ENCODE data around the gene POGZ.

The POGZ gene

GRCh38 chr1:151425103-151425502 is 34.2 kb downstream of the POGZ start:
- Histone ChIP-seq H3K9me2 (replicated peaks; ENCODE audit: insufficient read depth, low read length) (no peaks in the 10 kb centered on the region), H2AFZ (ENCODE audit: low read length) (no peak overlapping the region), H3K4me3 (ENCODE audit: low read length) (no peak overlapping the region), H3K9ac (ENCODE audit: low read length) (no peak overlapping the region), H3K27me3 (replicated peaks; ENCODE audit: insufficient read depth, low read length) (no peaks in the 10 kb centered on the region), H3K9me3 (replicated peaks; ENCODE audit: insufficient read depth, low read length) (no peaks in the 10 kb centered on the region), H4K20me1 (ENCODE audit: insufficient read depth, low read length) (no peaks in the 10 kb centered on the region), H3K4me1 (ENCODE audit: low read length) (no peaks in the 10 kb centered on the region), H3K4me2 (ENCODE audit: low read depth, low read length) (no peak overlapping the region), H3F3A (ENCODE audit: insufficient read depth, low read length) (no peaks in the 10 kb centered on the region), H3K27ac (ENCODE audit: low read length) (no peak overlapping the region), H3K36me3 (replicated peaks; ENCODE audit: insufficient read depth, low read length) (peaks cover 7% of the 10 kb centered on the region; the same call in 1 of the 2 replicates), H3K79me2 (ENCODE audit: low read length) (0 out of 2 replicates have a peak, but pooled peaks cover 7% of the 10 kb centered on the region)
- DNase-seq = no peak
- TF ChIP-seq EZH2phosphoT487 (IDR thresholded peaks at IDR 0.05; ENCODE audit: low read length) (no peak), CTCF (IDR thresholded peaks at IDR 0.05; ENCODE audit: low read length) (no peak), EZH2 (optimal IDR thresholded peaks at IDR 0.05; ENCODE audit: low read depth, low read length) (no peak)

GRCh38 chr1:151419819-151420218 is 39.5 kb downstream of the POGZ start:
- H4K20me1 ChIP-seq (ENCODE audit: insufficient read depth, low read length) = no peaks in the 10 kb centered on the region
- H3F3A ChIP-seq (ENCODE audit: insufficient read depth, low read length) = no peaks in the 10 kb centered on the region
- TF ChIP-seq CTCF (IDR thresholded peaks at IDR 0.05; ENCODE audit: low read length) (no peak), EZH2phosphoT487 (IDR thresholded peaks at IDR 0.05; ENCODE audit: low read length) (no peak), EZH2 (optimal IDR thresholded peaks at IDR 0.05; ENCODE audit: low read depth, low read length) (no peak)
- H3K9me3 ChIP-seq (replicated peaks; ENCODE audit: insufficient read depth, low read length) = no peaks in the 10 kb centered on the region
- H3K4me1 ChIP-seq (ENCODE audit: low read length) = no peaks in the 10 kb centered on the region
- H3K9me2 ChIP-seq (replicated peaks; ENCODE audit: insufficient read depth, low read length) = no peaks in the 10 kb centered on the region
- H3K27ac ChIP-seq (ENCODE audit: low read length) = no peak overlapping the region
- no peak overlapping the region for H3K9ac ChIP-seq (ENCODE audit: low read length)
- H3K4me2 ChIP-seq (ENCODE audit: low read depth, low read length) = no peak overlapping the region
- H3K4me3 ChIP-seq (ENCODE audit: low read length) = no peak overlapping the region
- H3K36me3 ChIP-seq (replicated peaks; ENCODE audit: insufficient read depth, low read length) = peaks cover 2% of the 10 kb centered on the region; the same call in 1 of the 2 replicates
- no peak for DNase-seq
- H3K27me3 ChIP-seq (replicated peaks; ENCODE audit: insufficient read depth, low read length) = no peaks in the 10 kb centered on the region
- no peak overlapping the region for H2AFZ ChIP-seq (ENCODE audit: low read length)
- H3K79me2 ChIP-seq (ENCODE audit: low read length) = no peaks in the 10 kb centered on the region

- no peak for DNase-seq
- H3K9me3 ChIP-seq (replicated peaks; ENCODE audit: insufficient read depth, low read length) = no peaks in the 10 kb centered on the region
- no peaks in the 10 kb centered on the region for H3F3A ChIP-seq (ENCODE audit: insufficient read depth, low read length)
- H3K27ac ChIP-seq (ENCODE audit: low read length) = no peak overlapping the region
- H2AFZ ChIP-seq (ENCODE audit: low read length) = no peak overlapping the region
- H3K4me2 ChIP-seq (ENCODE audit: low read depth, low read length) = no peak overlapping the region
- no peaks in the 10 kb centered on the region for H3K4me1 ChIP-seq (ENCODE audit: low read length)
- peaks cover 2% of the 10 kb centered on the region; the same call in 1 of the 2 replicates for H3K36me3 ChIP-seq (replicated peaks; ENCODE audit: insufficient read depth, low read length)
- no peaks in the 10 kb centered on the region for H3K9me2 ChIP-seq (replicated peaks; ENCODE audit: insufficient read depth, low read length)
- H3K79me2 ChIP-seq (ENCODE audit: low read length) = no peaks in the 10 kb centered on the region
- H4K20me1 ChIP-seq (ENCODE audit: insufficient read depth, low read length) = no peaks in the 10 kb centered on the region
- no peaks in the 10 kb centered on the region for H3K27me3 ChIP-seq (replicated peaks; ENCODE audit: insufficient read depth, low read length)
- TF ChIP-seq EZH2phosphoT487 (IDR thresholded peaks at IDR 0.05; ENCODE audit: low read length) = no peak
- TF ChIP-seq CTCF (IDR thresholded peaks at IDR 0.05; ENCODE audit: low read length) = no peak
- H3K9ac ChIP-seq (ENCODE audit: low read length) = no peak overlapping the region
- H3K4me3 ChIP-seq (ENCODE audit: low read length) = no peak overlapping the region
These were observed 41.2 kb downstream of the POGZ start for GRCh38 chr1:151418081-151418480.
